Activated CD4-positive, alpha-beta T cell treated with anti-CD3 and anti-CD28 coated beads, Interleukin-2, amount 10 ng/mL, durations not matched to agents 7 days and 5 days (primary cell): ENCODE measurements around the gene NTRK1. TPM values are rescaled to one million over a fixed set of nuclear protein-coding genes. Genes with fewer than 3 reads are reported as not detected.

Experiments used
- CTCF ChIA-PET: fragments of 350-600 bp; sonication (Branson Sonifier 250); formaldehyde crosslinking; loops from one replicate; lab custom pipeline; 2021; ENCODE audit warnings: antibody characterized with exemption; lab: Charles Lee
- POLR2A ChIA-PET: fragments of 350-600 bp; sonication (Branson Sonifier 250); formaldehyde crosslinking; loops from one replicate; lab custom pipeline; 2021; ENCODE audit warnings: antibody characterized with exemption; lab: Charles Lee
- DNase-seq: peaks from one replicate; pipeline ENCODE4 v3.0.0-alpha.2; 2020
- H3K27ac Mint-ChIP-seq: one replicate; pipeline ENCODE4 v1.8.0; 2021; ENCODE audit warnings: mild to moderate bottlenecking, moderate library complexity, mixed read lengths
- H3K27me3 Mint-ChIP-seq: one replicate; pipeline ENCODE4 v1.8.0; 2021; ENCODE audit warnings: mixed read lengths
- H3K36me3 Mint-ChIP-seq: one replicate; pipeline ENCODE4 v1.8.0; 2021; ENCODE audit warnings: low read depth, mixed read lengths
- H3K4me1 Mint-ChIP-seq: one replicate; pipeline ENCODE4 v1.8.0; 2021; ENCODE audit warnings: mixed read lengths
- H3K4me3 Mint-ChIP-seq: one replicate; pipeline ENCODE4 v1.8.0; 2021; ENCODE audit warnings: mild to moderate bottlenecking, moderate library complexity, mixed read lengths
- H3K9me3 Mint-ChIP-seq: one replicate; pipeline ENCODE4 v1.8.0; 2021; ENCODE audit warnings: mixed read lengths
- total RNA-seq, 2 experiments: library from RNA; stranded (reverse); gene quantifications; one replicate each; pipeline ENCODE4 v1.2.3, GENCODE V29; 2021

Gene NTRK1
- total RNA-seq, 2 experiments from 2014 or later: 1.9 to 2.0 TPM

- H3K27ac Mint-ChIP-seq: no peak overlapping the region
- H3K9me3 Mint-ChIP-seq: no peaks in the 10 kb centered on the region
- no peak for DNase-seq
- peaks cover 42% of the 10 kb centered on the region for H3K27me3 Mint-ChIP-seq
- ChIA-PET CTCF (interaction anchor here (0.7 to 1.2 kb wide), 3 partner anchors 26 to 86 kb away, joined by 3 read pairs; no protein-coding TSS in a partner anchor), POLR2A (no interaction called here)
- H3K4me3 Mint-ChIP-seq: no peak overlapping the region
- peaks cover 2% of the 10 kb centered on the region for H3K4me1 Mint-ChIP-seq
- no peaks in the 10 kb centered on the region for H3K36me3 Mint-ChIP-seq
Observed at GRCh38 chr1:156885314-156885713, 24.6 kb downstream of the NTRK1 start.

GRCh38 chr1:156885880-156886355 lies 25.3 kb downstream of the NTRK1 start:
- Mint-ChIP-seq H3K27ac (no peak overlapping the region), H3K27me3 (peaks cover 46% of the 10 kb centered on the region), H3K36me3 (no peaks in the 10 kb centered on the region), H3K4me1 (peaks cover 2% of the 10 kb centered on the region), H3K4me3 (no peak overlapping the region), H3K9me3 (no peaks in the 10 kb centered on the region)
- no peak for DNase-seq
- CTCF ChIA-PET: interaction anchor here (0.7 to 1.2 kb wide), 3 partner anchors 26 to 86 kb away, joined by 3 to 4 read pairs (median 3); no protein-coding TSS in a partner anchor
- POLR2A ChIA-PET: no interaction called here

- ChIA-PET CTCF (interaction anchor here (0.6 to 1.7 kb wide), 4 partner anchors 10 to 454 kb away, joined by 3 to 6 read pairs (median 4); no protein-coding TSS in a partner anchor), POLR2A (no interaction called here)
- Mint-ChIP-seq H3K9me3 (no peaks in the 10 kb centered on the region), H3K27ac (no peak overlapping the region), H3K27me3 (peaks cover 52% of the 10 kb centered on the region), H3K36me3 (no peaks in the 10 kb centered on the region), H3K4me3 (no peak overlapping the region), H3K4me1 (peaks cover 4% of the 10 kb centered on the region)
- no peak for DNase-seq
Observed at GRCh38 chr1:156886583-156887281, 26.1 kb downstream of the NTRK1 start.

GRCh38 chr1:156887317-156887716 lies 26.7 kb downstream of the NTRK1 start:
- ChIA-PET CTCF (interaction anchor here (0.6 to 1.7 kb wide), 5 partner anchors 11 to 455 kb away, joined by 3 to 6 read pairs (median 3); no protein-coding TSS in a partner anchor), POLR2A (no interaction called here)
- H3K36me3 Mint-ChIP-seq: no peaks in the 10 kb centered on the region
- H3K4me1 Mint-ChIP-seq: peaks cover 10% of the 10 kb centered on the region
- H3K4me3 Mint-ChIP-seq: no peak overlapping the region
- H3K9me3 Mint-ChIP-seq: no peaks in the 10 kb centered on the region
- DNase-seq: no peak
- peaks cover 55% of the 10 kb centered on the region for H3K27me3 Mint-ChIP-seq
- H3K27ac Mint-ChIP-seq: no peak overlapping the region

GRCh38 chr1:156887734-156888133 lies 27.1 kb downstream of the NTRK1 start:
- Mint-ChIP-seq H3K27ac (no peak overlapping the region), H3K9me3 (no peaks in the 10 kb centered on the region), H3K36me3 (no peaks in the 10 kb centered on the region), H3K4me3 (no peak overlapping the region), H3K4me1 (peaks cover 14% of the 10 kb centered on the region), H3K27me3 (peaks cover 58% of the 10 kb centered on the region)
- ChIA-PET POLR2A (no interaction called here), CTCF (interaction anchor here (1.0 to 1.7 kb wide), 3 partner anchors 11 to 162 kb away, joined by 3 to 6 read pairs (median 4); no protein-coding TSS in a partner anchor)
- DNase-seq: no peak

GRCh38 chr1:156889802-156890580 lies 29.3 kb downstream of the NTRK1 start:
- no peaks in the 10 kb centered on the region for H3K9me3 Mint-ChIP-seq

GRCh38 chr1:156892190-156893047 lies 31.8 kb downstream of the NTRK1 start:
- peak; percentile 87 for DNase-seq
- no peaks in the 10 kb centered on the region for H3K9me3 Mint-ChIP-seq
- ChIA-PET POLR2A (no interaction called here), CTCF (interaction anchor here (0.6 to 5.3 kb wide), 28 partner anchors 11 to 1366 kb away, joined by 3 to 31 read pairs (median 4); partner anchors contain the start of genes NTRK1 and PRCC)
- peaks cover 24% of the 10 kb centered on the region for H3K4me1 Mint-ChIP-seq
- peak overlapping the region; percentile 65 for H3K27ac Mint-ChIP-seq
- H3K4me3 Mint-ChIP-seq: peak overlapping the region; percentile 63
- peaks cover 50% of the 10 kb centered on the region for H3K27me3 Mint-ChIP-seq
- no peaks in the 10 kb centered on the region for H3K36me3 Mint-ChIP-seq

More at GRCh38 chr1:156889802-156890580, 29.3 kb downstream of the NTRK1 start:
- no peak overlapping the region for H3K27ac Mint-ChIP-seq
- peaks cover 62% of the 10 kb centered on the region for H3K27me3 Mint-ChIP-seq
- POLR2A ChIA-PET: no interaction called here
- H3K36me3 Mint-ChIP-seq: no peaks in the 10 kb centered on the region
- peaks cover 23% of the 10 kb centered on the region for H3K4me1 Mint-ChIP-seq
- no peak overlapping the region for H3K4me3 Mint-ChIP-seq
- CTCF ChIA-PET: interaction anchor here (0.7 to 5.3 kb wide), 33 partner anchors 9 to 206 kb away, joined by 3 to 31 read pairs (median 4); partner anchors contain the start of gene NTRK1
- DNase-seq: peak; percentile 57

GRCh38 chr1:156893048-156893953 lies 32.6 kb downstream of the NTRK1 start, which contains the start of gene PEAR1:
Gene PEAR1 (plus strand): TSS chr1:156893718. CDS start chr1:156903927, 10,209 bp downstream.
- ChIA-PET CTCF (interaction anchor here (0.6 to 5.3 kb wide), 14 partner anchors 9 to 385 kb away, joined by 3 to 31 read pairs (median 4); partner anchors contain the start of genes NTRK1 and PRCC), POLR2A (no interaction called here)
- H3K27me3 Mint-ChIP-seq: peaks cover 50% of the 10 kb centered on the region
- H3K36me3 Mint-ChIP-seq: no peaks in the 10 kb centered on the region
- peak within 1 kb of the TSS; percentile 63 for H3K4me3 Mint-ChIP-seq
- H3K4me1 Mint-ChIP-seq: peaks cover 32% of the 10 kb centered on the region
- peak within 1 kb of the TSS; percentile 65 for H3K27ac Mint-ChIP-seq
- DNase-seq: no peak
- no peaks in the 10 kb centered on the region for H3K9me3 Mint-ChIP-seq

- ChIA-PET POLR2A (no interaction called here), CTCF (interaction anchor here (1.4 to 1.9 kb wide), 4 partner anchors 10 to 168 kb away, joined by 4 to 5 read pairs (median 4); no protein-coding TSS in a partner anchor)
- peaks cover 37% of the 10 kb centered on the region for H3K4me1 Mint-ChIP-seq
- no peak overlapping the region for H3K4me3 Mint-ChIP-seq
- H3K27ac Mint-ChIP-seq: no peak overlapping the region
- peaks cover 52% of the 10 kb centered on the region for H3K27me3 Mint-ChIP-seq
- no peak for DNase-seq
- no peaks in the 10 kb centered on the region for H3K36me3 Mint-ChIP-seq
- no peaks in the 10 kb centered on the region for H3K9me3 Mint-ChIP-seq
Observed at GRCh38 chr1:156894001-156894400, 33.3 kb downstream of the NTRK1 start.

GRCh38 chr1:156894711-156895454 lies 34.2 kb downstream of the NTRK1 start:
- ChIA-PET CTCF (interaction anchor here (0.5 to 1.9 kb wide), 6 partner anchors 11 to 197 kb away, joined by 3 to 5 read pairs (median 4); no protein-coding TSS in a partner anchor), POLR2A (no interaction called here)
- H3K27ac Mint-ChIP-seq: no peak overlapping the region
- no peaks in the 10 kb centered on the region for H3K9me3 Mint-ChIP-seq
- no peaks in the 10 kb centered on the region for H3K36me3 Mint-ChIP-seq
- H3K4me3 Mint-ChIP-seq: no peak overlapping the region
- DNase-seq: no peak
- peaks cover 37% of the 10 kb centered on the region for H3K4me1 Mint-ChIP-seq
- peaks cover 50% of the 10 kb centered on the region for H3K27me3 Mint-ChIP-seq
